ENCODE measurements around the gene ZMYND10. TPM values are rescaled to one million over a fixed set of nuclear protein-coding genes. Genes with fewer than 3 reads are reported as not detected.
A peak's percentile ranks its signal among the peaks of the same experiment; 100 is the strongest.

Gene ZMYND10
- total RNA-seq, 3 donors from 2014 or later (not counting 1 experiment from before 2014, with no cell fraction given): 3.0 to 6.3 (median 3.5) TPM

DNA sequence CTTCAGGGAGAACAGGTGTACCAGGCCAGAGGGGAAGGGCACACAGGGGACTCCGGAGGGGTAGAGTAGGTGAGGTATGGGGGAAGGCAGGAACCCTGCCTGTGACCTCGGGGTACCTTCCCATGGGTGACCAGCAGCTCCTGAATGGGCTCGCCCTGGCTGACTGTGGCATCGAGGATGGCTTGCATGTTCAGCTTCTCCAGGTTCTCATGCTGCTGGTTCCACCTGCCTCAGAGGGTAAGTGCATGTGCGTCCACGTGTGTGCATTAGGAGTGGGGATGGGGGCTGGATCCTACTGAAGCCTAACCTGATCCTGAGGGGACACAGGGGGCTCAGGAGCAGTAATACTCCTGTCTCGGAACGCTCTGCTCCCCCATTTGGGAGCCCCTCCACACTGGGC, 524 bp downstream of the ZMYND10 start:
- peaks cover 32 to 84% of the 10 kb centered on the region in 2 donors for H3K4me1 Mint-ChIP-seq
- no peaks in the 10 kb centered on the region for H3K36me3 Mint-ChIP-seq
- H3K4me3 Mint-ChIP-seq: peak overlapping the region; percentile 25
- no peak for DNase-seq
- intact Hi-C loops (cut with micrococcal nuclease): no loop called here
- Histone ChIP-seq H3K27me3 (ENCODE audit: control insufficient read depth, insufficient read depth, low read length) (no peaks in the 10 kb centered on the region), H3K9me3 (ENCODE audit: control insufficient read depth, insufficient read depth, low read length) (no peaks in the 10 kb centered on the region), H3K4me1 (ENCODE audit: control insufficient read depth, insufficient read depth, low read length) (peaks cover 85% of the 10 kb centered on the region), H3K4me3 (ENCODE audit: low read length) (no peak overlapping the region), H3K36me3 (ENCODE audit: control insufficient read depth, insufficient read depth, low read length) (peaks cover 23% of the 10 kb centered on the region), H3K27ac (ENCODE audit: low read length) (no peak overlapping the region)
- H3K9me3 Mint-ChIP-seq: no peaks in the 10 kb centered on the region
- no peaks in the 10 kb centered on the region for H3K27me3 Mint-ChIP-seq (ENCODE audit: low read depth in 2 of 2)
- TF ChIP-seq, protein P1, sequence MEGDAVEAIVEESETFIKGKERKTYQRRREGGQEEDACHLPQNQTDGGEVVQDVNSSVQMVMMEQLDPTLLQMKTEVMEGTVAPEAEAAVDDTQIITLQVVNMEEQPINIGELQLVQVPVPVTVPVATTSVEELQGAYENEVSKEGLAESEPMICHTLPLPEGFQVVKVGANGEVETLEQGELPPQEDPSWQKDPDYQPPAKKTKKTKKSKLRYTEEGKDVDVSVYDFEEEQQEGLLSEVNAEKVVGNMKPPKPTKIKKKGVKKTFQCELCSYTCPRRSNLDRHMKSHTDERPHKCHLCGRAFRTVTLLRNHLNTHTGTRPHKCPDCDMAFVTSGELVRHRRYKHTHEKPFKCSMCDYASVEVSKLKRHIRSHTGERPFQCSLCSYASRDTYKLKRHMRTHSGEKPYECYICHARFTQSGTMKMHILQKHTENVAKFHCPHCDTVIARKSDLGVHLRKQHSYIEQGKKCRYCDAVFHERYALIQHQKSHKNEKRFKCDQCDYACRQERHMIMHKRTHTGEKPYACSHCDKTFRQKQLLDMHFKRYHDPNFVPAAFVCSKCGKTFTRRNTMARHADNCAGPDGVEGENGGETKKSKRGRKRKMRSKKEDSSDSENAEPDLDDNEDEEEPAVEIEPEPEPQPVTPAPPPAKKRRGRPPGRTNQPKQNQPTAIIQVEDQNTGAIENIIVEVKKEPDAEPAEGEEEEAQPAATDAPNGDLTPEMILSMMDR (IDR thresholded peaks at IDR 0.05): no peak
- WGBS (ENCODE audit: insufficient coverage): 92% methylated on average over 8 of the region's 8 CpGs
- H3K27ac Mint-ChIP-seq: no peak overlapping the region
- no peak for ATAC-seq

GRCh38 chr3:50342813-50343633, 2.5 kb downstream of the ZMYND10 start:
- H3K27me3 ChIP-seq (ENCODE audit: control insufficient read depth, insufficient read depth, low read length): no peaks in the 10 kb centered on the region
- H3K36me3 Mint-ChIP-seq: peaks cover 13% of the 10 kb centered on the region
- 80% methylated on average over 13 of the region's 13 CpGs for WGBS (ENCODE audit: insufficient coverage)
- H3K36me3 ChIP-seq (ENCODE audit: control insufficient read depth, insufficient read depth, low read length): peaks cover 8% of the 10 kb centered on the region
- H3K4me3 ChIP-seq (ENCODE audit: low read length): no peak overlapping the region
- ATAC-seq: no peak
- H3K4me1 ChIP-seq (ENCODE audit: control insufficient read depth, insufficient read depth, low read length): peaks cover 79% of the 10 kb centered on the region
- TF ChIP-seq, protein P1 (IDR thresholded peaks at IDR 0.05): no peak
- intact Hi-C loops (cut with micrococcal nuclease): no loop called here
- no peaks in the 10 kb centered on the region for H3K9me3 Mint-ChIP-seq
- no peak overlapping the region for H3K27ac ChIP-seq (ENCODE audit: low read length)
- H3K4me3 Mint-ChIP-seq: no peak overlapping the region
- peak overlapping the region in 1 of 2 donors; percentile 96 for H3K27ac Mint-ChIP-seq
- H3K4me1 Mint-ChIP-seq: peaks cover 42 to 86% of the 10 kb centered on the region in 2 donors
- no peaks in the 10 kb centered on the region for H3K9me3 ChIP-seq (ENCODE audit: control insufficient read depth, insufficient read depth, low read length)
- no peaks in the 10 kb centered on the region for H3K27me3 Mint-ChIP-seq (ENCODE audit: low read depth in 2 of 2)
- DNase-seq: peak in 1 of 2 donors; percentile 50

GRCh38 chr3:50341996-50342650, 3.4 kb downstream of the ZMYND10 start:
- 77% methylated on average over 13 of the region's 13 CpGs for WGBS (ENCODE audit: insufficient coverage)
- Histone ChIP-seq H3K27me3 (ENCODE audit: control insufficient read depth, insufficient read depth, low read length) (no peaks in the 10 kb centered on the region), H3K9me3 (ENCODE audit: control insufficient read depth, insufficient read depth, low read length) (no peaks in the 10 kb centered on the region), H3K4me3 (ENCODE audit: low read length) (no peak overlapping the region), H3K27ac (ENCODE audit: low read length) (peak overlapping the region; percentile 76), H3K36me3 (ENCODE audit: control insufficient read depth, insufficient read depth, low read length) (peaks cover 3% of the 10 kb centered on the region), H3K4me1 (ENCODE audit: control insufficient read depth, insufficient read depth, low read length) (peaks cover 70% of the 10 kb centered on the region)
- Mint-ChIP-seq H3K27ac (peak overlapping the region; percentile 51 to 96), H3K27me3 (ENCODE audit: low read depth in 2 of 2) (no peaks in the 10 kb centered on the region), H3K36me3 (peaks cover 13% of the 10 kb centered on the region), H3K4me3 (peak overlapping the region; percentile 58), H3K4me1 (peaks cover 39 to 83% of the 10 kb centered on the region in 2 donors), H3K9me3 (no peaks in the 10 kb centered on the region)
- ATAC-seq (no peak), DNase-seq (peak in 1 of 2 donors; percentile 48)
- intact Hi-C loops (cut with micrococcal nuclease): no loop called here
- TF ChIP-seq, protein P1 (IDR thresholded peaks at IDR 0.05): no peak

Data from natural killer cell (primary cell).